ENCODE measurements around the gene LTN1.
"Not testable (repeated sequence)": the region's sequence is repeated elsewhere in the genome, so short reads cannot be mapped to it uniquely, and the experiment has no call there.

Gene LTN1

DNA sequence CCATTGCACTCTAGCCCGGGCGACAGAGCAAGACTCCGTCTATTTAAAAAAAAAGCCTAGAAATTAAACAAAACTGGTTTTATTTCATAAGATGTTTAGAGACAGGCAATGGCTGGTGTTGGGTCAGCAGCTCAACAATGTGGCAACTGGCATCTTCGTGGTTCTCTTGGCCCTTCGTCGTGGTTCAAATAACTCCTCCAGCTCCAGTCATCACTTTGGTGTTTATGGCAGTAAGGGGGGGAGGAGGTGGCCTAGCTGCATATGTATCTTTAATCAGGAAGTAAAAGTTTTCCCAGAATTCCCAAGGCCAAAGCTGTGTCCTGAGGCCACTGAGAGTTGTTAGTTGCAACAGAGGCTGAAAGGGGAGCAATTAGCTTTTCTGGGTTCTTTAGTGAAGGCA, 13.0 kb upstream of the LTN1 start:
- Mint-ChIP-seq H3K9me3 (ENCODE audit: low read depth) (no peaks in the 10 kb centered on the region), H3K4me1 (ENCODE audit: low read depth) (peaks cover 24% of the 10 kb centered on the region), H3K4me3 (no peak overlapping the region), H3K27me3 (no peaks in the 10 kb centered on the region), H3K36me3 (peaks cover 5% of the 10 kb centered on the region), H3K27ac (no peak overlapping the region)

DNA sequence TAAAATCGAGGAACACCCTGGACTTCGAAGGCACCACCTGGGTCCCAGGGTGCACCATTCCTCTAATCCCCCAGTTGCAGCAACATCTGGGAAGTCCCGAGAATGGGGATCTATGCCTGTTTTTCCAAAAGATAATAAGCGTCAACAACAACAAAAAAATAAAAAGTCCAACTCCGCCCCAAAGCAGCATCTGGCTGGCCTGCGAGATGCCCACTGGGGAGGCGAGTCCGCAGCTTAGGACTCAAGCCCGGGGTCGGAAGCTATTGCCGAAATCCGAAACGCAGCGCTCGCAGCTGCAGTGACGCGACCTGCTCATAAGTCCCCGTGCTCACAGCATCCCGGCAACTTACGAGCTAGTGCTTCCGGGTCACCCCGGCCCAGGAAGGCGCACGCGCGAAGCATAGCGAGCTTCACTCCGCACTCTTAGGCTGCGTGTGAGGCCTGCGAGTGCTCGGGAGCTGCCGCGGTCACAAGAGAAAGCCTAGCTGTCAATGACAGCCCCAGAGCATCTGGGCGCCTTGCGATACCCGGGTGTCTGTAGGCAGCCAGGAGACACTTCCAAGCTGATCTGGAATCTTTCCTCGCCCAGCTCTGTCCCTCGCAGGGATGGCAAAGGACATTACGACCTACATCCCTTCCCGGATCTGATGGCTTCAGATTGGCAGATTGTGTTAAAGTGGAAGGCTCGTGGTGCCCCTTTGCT, 9.9 kb upstream of the LTN1 start:
- H3K4me3 Mint-ChIP-seq = peak overlapping the region; percentile 93

DNA sequence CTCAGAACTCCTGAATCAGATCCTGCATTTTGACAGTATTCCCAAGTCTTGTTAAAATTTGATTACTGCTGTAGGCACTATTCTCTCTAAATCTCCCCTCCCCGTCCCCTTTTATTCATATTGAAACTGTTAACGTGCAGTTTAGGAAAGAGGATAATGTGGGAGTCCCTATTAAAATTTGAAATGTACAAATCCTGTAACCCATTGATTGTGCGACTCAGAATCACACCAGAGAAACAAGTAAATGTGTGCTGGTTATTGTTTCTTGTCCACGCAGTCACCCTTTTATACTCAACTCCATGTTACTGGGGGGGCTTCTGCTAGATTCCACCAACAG, 584 bp upstream of the LTN1 start:
- peak overlapping the region; percentile 97 for H3K27ac Mint-ChIP-seq
- H3K27me3 Mint-ChIP-seq = no peaks in the 10 kb centered on the region
- peak overlapping the region; percentile 97 for H3K4me3 Mint-ChIP-seq
- H3K36me3 Mint-ChIP-seq = peaks cover 4% of the 10 kb centered on the region
- no peaks in the 10 kb centered on the region for H3K9me3 Mint-ChIP-seq (ENCODE audit: low read depth)
- peaks cover 45% of the 10 kb centered on the region for H3K4me1 Mint-ChIP-seq (ENCODE audit: low read depth)

More for the DNA sequence above, 9.9 kb upstream of the LTN1 start:
- H3K27me3 Mint-ChIP-seq = no peaks in the 10 kb centered on the region
- no peaks in the 10 kb centered on the region for H3K9me3 Mint-ChIP-seq (ENCODE audit: low read depth)
- peaks cover under 1% of the 10 kb centered on the region for H3K36me3 Mint-ChIP-seq
- peak overlapping the region; percentile 98 for H3K27ac Mint-ChIP-seq
- peaks cover 24% of the 10 kb centered on the region for H3K4me1 Mint-ChIP-seq (ENCODE audit: low read depth)

DNA sequence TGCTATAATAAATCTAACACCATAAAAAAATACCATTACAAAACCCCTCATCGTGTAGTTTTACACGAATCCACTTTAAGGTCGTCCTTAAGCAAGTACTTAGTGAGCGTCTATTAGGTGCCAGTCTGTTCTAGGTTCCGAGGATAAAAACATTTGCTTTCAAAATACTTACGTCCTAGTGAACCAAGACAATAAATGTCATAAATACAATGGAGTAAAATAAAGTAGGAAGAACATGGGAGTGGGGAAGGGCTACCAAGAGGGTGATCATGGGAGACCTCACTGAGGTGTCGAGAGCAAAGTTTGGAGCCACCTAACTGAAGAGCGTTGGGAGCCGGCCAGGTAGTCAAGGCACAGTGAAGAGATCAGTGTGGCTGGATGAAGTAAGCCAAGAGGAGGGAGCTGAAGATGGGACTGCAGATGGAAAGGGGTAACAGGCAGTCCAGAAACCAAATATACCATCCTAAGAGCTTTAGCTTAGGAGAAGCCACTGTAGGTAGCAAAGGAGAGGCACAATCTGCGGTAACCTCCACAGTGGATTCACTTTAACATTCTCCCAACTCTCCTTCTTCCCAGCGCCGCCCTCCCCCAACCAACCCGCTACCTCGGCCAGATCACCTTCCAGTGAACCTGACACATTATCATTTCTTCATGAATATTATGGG, 684 bp downstream of the LTN1 start:
- peaks cover 55% of the 10 kb centered on the region for H3K4me1 Mint-ChIP-seq (ENCODE audit: low read depth)
- H3K9me3 Mint-ChIP-seq (ENCODE audit: low read depth) = no peaks in the 10 kb centered on the region
- peak overlapping the region; percentile 97 for H3K4me3 Mint-ChIP-seq
- no peaks in the 10 kb centered on the region for H3K27me3 Mint-ChIP-seq
- H3K27ac Mint-ChIP-seq = peak overlapping the region; percentile 97
- peaks cover 4% of the 10 kb centered on the region for H3K36me3 Mint-ChIP-seq

DNA sequence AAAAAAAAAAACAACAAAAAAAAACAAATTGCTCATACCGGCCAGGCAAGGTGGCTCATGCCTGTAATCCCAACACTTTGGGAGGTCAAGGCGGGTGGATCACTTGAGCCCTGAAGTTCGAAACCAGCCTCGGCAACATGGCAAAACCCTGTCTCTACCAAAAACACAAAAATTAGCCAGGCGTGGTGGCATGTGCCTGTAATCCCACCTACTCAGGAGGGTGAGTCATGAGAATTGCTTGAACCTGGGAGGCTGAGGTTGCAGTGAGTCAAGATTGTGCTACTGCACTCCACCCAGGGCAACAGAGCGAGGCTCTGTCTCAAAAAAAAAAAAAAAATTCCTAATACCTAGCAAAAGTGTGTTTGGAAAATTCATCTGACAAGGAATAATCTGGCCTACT, 4.5 kb downstream of the LTN1 start:
- Mint-ChIP-seq H3K4me3 (peak overlapping the region; percentile 40), H3K27ac (peak overlapping the region; percentile 88), H3K36me3 (peaks cover 11% of the 10 kb centered on the region), H3K4me1 (ENCODE audit: low read depth) (peaks cover 55% of the 10 kb centered on the region)
- H3K27me3 Mint-ChIP-seq; H3K9me3 Mint-ChIP-seq (ENCODE audit: low read depth): not testable (repeated sequence)

DNA sequence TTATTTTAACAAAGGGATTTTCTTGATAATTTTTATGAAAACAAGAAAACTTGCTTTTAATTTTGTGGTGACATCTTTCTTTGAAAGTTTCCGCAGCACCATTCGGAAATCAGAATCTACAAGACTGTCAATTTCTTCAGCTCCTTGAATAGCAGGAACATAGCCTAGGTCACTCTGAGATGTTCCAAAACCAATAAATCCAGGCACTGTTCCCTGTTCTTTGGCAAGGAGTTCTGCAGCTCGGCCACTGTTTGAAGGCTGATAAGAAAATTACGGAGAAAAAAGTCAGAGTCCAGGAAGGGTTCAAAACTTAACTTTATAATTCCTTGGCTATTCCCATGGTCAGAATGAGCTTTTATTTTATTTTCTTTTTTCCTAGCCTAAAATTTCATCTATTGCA, 6.0 kb downstream of the LTN1 start:
- Mint-ChIP-seq H3K36me3 (peaks cover 11% of the 10 kb centered on the region), H3K4me1 (ENCODE audit: low read depth) (peaks cover 46% of the 10 kb centered on the region)

DNA sequence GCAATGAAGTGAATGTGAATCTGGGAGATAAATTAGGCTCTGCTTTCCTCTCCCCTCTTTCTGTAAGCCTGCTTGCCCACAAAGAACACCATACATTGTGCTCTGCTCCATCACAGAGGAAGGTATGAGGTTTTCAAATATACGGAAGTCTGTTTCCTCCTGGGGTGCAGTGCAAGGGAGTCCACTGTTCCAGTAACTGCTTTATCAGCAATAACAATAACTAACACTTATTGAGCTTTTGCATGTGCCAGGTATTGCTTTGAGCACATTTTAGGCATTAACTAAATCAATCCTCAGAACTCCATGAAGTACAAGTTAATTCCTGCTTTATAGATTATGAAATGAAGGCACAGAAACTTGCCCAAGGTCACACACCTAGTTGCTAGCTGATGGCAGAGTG, 10.0 kb downstream of the LTN1 start:
- no peak overlapping the region for H3K27ac Mint-ChIP-seq
- no peaks in the 10 kb centered on the region for H3K9me3 Mint-ChIP-seq (ENCODE audit: low read depth)
- no peak overlapping the region for H3K4me3 Mint-ChIP-seq
- H3K36me3 Mint-ChIP-seq = peaks cover 9% of the 10 kb centered on the region
- H3K4me1 Mint-ChIP-seq (ENCODE audit: low read depth) = peaks cover 14% of the 10 kb centered on the region
- H3K27me3 Mint-ChIP-seq = no peaks in the 10 kb centered on the region

More for the DNA sequence above, 6.0 kb downstream of the LTN1 start:
- Mint-ChIP-seq H3K27ac (no peak overlapping the region), H3K9me3 (ENCODE audit: low read depth) (no peaks in the 10 kb centered on the region), H3K27me3 (no peaks in the 10 kb centered on the region), H3K4me3 (no peak overlapping the region)

DNA sequence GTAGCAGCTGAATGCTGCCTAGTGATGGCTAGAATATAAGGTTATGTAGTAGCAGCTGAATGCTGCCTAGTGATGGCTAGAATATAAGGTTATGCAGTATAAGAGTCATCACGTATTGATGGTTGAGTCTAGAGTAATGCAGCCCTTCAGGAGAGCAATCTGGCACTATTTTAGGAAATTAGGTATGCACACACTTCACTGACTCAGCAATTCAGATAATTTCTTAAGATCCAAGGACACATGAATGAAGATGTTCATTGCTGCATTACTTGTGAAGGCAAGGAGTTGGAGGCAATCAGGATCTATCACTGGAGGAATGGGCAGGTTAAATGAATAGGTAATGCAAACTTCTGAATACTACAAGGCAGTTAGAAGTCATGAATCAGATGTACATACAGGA, 13.6 kb downstream of the LTN1 start:
- H3K27me3 Mint-ChIP-seq = no peaks in the 10 kb centered on the region
- H3K4me1 Mint-ChIP-seq (ENCODE audit: low read depth) = peaks cover 18% of the 10 kb centered on the region
- peaks cover 15% of the 10 kb centered on the region for H3K36me3 Mint-ChIP-seq
- H3K27ac Mint-ChIP-seq = no peak overlapping the region
- H3K9me3 Mint-ChIP-seq (ENCODE audit: low read depth) = no peaks in the 10 kb centered on the region
- no peak overlapping the region for H3K4me3 Mint-ChIP-seq

DNA sequence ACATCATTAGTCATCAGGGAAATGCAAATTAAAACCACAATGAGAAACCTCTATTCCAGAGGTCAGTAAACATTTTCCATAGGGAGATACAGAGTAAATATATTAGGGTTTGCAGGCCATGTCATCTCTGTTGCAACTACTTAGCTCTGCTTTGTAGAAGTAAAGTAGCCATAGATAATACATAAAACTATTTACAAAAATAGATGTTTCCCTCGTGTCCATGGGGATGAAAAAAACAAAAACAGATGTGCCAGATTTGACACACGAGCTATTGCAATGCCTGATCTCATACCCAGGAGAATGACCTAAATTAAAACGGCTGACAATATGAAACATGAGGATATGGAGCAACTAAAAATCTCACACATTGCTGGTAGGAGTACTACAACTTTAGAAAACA, 17.3 kb downstream of the LTN1 start:
- H3K4me3 Mint-ChIP-seq = no peak overlapping the region
- H3K27me3 Mint-ChIP-seq = no peaks in the 10 kb centered on the region
- H3K27ac Mint-ChIP-seq = no peak overlapping the region
- peaks cover 20% of the 10 kb centered on the region for H3K4me1 Mint-ChIP-seq (ENCODE audit: low read depth)
- no peaks in the 10 kb centered on the region for H3K9me3 Mint-ChIP-seq (ENCODE audit: low read depth)
- peaks cover 16% of the 10 kb centered on the region for H3K36me3 Mint-ChIP-seq

DNA sequence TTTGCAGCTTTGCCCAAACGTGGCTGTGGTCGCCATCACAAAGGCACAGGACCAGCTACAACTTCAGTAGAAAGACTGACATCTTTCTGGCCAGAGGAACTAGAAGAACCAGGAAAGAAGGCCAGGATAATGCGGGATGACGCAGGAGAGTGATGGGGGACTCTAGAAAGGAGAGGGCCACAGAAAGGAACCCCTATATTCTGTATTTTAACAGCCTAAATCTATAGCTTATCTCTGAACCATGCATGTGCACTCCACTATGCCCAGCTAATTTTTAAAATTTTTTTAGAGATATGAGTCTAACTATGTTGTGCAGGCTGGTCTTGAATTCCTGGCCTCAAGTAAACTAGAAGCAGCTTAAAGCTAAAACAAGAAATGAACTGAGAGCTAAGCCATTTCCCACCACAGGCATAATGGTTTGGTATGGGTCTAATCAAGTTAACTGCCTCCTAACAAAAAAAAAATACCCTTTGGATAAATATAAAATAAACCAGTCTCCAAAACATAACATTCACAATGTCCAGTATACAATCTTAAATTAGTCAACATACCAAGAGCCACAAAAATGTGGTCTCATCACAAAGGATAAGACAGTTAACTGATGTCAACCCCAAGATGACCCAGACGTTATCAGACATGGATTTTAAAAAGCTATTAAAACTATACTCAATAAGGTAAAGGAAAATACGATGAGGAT, 18.0 kb downstream of the LTN1 start:
- Mint-ChIP-seq H3K27me3 (no peaks in the 10 kb centered on the region), H3K27ac (no peak overlapping the region), H3K36me3 (peaks cover 16% of the 10 kb centered on the region), H3K9me3 (ENCODE audit: low read depth) (no peaks in the 10 kb centered on the region), H3K4me1 (ENCODE audit: low read depth) (peaks cover 20% of the 10 kb centered on the region), H3K4me3 (no peak overlapping the region)

DNA sequence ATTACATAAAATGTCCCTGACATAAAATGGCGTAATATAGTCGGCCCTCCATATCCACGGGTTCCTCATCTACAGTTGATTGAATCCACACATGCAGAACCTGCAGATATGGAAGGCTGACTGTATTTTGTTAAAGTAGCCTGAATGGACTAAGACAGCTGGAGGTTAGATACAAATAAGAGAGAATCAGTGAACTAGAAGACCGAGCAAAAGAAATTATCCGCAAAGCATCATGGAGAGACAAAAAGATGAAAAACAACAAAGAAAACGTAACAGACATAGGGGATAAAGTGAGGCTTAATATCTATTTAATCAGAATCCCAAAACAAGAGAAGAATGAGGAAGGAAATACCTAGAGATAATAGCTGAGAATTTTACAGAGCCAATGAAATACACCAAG, 20.3 kb downstream of the LTN1 start:
- no peak overlapping the region for H3K4me3 Mint-ChIP-seq
- H3K27ac Mint-ChIP-seq = no peak overlapping the region
- no peaks in the 10 kb centered on the region for H3K9me3 Mint-ChIP-seq (ENCODE audit: low read depth)
- no peaks in the 10 kb centered on the region for H3K27me3 Mint-ChIP-seq
- H3K36me3 Mint-ChIP-seq = peaks cover 18% of the 10 kb centered on the region
- H3K4me1 Mint-ChIP-seq (ENCODE audit: low read depth) = peaks cover 20% of the 10 kb centered on the region

DNA sequence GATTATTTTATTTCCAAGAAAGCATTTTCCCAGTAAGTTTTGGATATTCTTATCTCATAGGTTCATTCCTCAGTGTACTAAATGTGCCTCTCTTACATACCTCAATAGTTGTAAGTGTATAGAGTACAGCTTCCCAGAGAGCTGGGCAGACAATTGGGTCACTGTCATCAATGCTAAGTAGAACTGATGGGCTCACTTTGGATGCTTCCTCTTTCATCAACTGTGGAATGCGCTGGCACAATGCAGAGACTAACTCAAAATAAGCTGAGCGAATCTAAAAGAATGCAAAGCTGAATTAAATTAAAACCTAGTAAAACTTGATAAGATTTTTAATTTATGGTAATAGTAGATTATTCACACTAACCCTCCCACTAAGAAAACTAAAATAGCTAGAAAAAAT, 21.5 kb downstream of the LTN1 start:
- Mint-ChIP-seq H3K4me1 (ENCODE audit: low read depth) (peaks cover 20% of the 10 kb centered on the region), H3K36me3 (peaks cover 18% of the 10 kb centered on the region), H3K9me3 (ENCODE audit: low read depth) (no peaks in the 10 kb centered on the region), H3K27me3 (no peaks in the 10 kb centered on the region), H3K4me3 (no peak overlapping the region), H3K27ac (no peak overlapping the region)

DNA sequence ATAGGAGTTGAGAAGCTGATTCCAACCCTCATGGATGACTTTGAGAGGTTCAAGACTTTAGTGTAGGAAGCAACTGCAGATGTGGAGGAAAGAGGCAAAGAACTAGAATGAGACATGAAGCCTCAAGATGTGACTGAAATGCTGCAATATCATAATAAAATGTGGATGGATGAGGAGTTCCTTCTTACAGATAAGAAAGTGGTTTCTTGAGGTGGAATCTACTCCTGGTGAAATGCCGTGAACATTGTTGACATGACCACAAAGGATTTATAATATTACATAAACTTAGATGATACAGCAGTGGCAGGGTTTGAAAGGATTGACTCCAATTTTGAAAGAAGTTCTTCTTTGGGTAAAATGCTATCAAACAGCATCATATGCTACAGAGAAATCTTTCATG, 28.8 kb downstream of the LTN1 start:
- Mint-ChIP-seq H3K4me3 (no peak overlapping the region), H3K9me3 (ENCODE audit: low read depth) (no peaks in the 10 kb centered on the region), H3K4me1 (ENCODE audit: low read depth) (peaks cover 5% of the 10 kb centered on the region), H3K27ac (no peak overlapping the region), H3K36me3 (peaks cover 19% of the 10 kb centered on the region), H3K27me3 (no peaks in the 10 kb centered on the region)

DNA sequence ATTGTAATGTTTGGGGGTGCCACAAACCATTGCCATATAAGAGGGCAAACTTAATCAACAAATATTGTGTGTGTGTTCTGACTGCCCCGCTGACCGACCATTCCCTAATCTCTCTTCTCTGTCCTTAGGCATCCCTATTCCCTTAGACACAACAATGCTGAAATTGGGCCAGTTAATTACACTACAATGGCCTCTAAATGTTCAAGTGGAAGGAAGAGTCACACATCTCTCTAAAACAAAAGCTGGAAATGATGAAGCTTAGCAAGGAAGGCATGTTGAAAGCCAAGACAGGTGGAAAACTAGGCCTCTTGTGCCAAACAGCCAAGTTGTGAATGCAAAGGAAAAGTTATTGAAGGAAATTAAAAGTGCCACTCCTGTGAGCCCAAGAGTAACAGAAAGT, 30.2 kb downstream of the LTN1 start:
- Mint-ChIP-seq H3K27ac (no peak overlapping the region), H3K4me3 (no peak overlapping the region), H3K36me3 (peaks cover 21% of the 10 kb centered on the region)

DNA sequence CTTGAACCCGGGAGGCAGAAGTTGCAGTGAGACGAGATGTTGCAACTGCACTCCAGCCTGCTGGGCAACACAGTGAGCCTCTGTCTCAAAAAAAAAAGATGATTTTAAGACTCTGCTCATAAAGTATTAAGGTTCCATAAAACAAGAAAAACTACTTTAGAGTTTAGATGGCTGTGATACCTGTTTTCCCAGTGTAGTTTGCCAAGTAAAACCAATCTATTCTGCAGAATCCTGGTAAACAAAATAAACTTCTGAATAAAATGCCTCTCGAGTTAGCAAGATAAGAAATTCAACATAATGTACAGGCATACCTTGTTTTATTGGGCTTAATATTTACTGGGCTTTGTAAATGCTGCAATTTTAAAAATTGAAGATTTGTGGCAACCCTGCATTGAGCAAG, 30.8 kb downstream of the LTN1 start:
- H3K36me3 Mint-ChIP-seq = peaks cover 25% of the 10 kb centered on the region

More for the DNA sequence above, 30.2 kb downstream of the LTN1 start:
- no peaks in the 10 kb centered on the region for H3K27me3 Mint-ChIP-seq
- no peaks in the 10 kb centered on the region for H3K9me3 Mint-ChIP-seq (ENCODE audit: low read depth)
- peaks cover 7% of the 10 kb centered on the region for H3K4me1 Mint-ChIP-seq (ENCODE audit: low read depth)

More for the DNA sequence above, 30.8 kb downstream of the LTN1 start:
- Mint-ChIP-seq H3K4me1 (ENCODE audit: low read depth) (peaks cover 7% of the 10 kb centered on the region), H3K4me3 (no peak overlapping the region), H3K27ac (no peak overlapping the region), H3K9me3 (ENCODE audit: low read depth) (no peaks in the 10 kb centered on the region), H3K27me3 (no peaks in the 10 kb centered on the region)
